Iris pigment epithelial cell (primary cell): Measurements from ENCODE around the gene OR2C1.

ENCODE experiments used
- DNase-seq: peaks from one replicate; pipeline ENCODE4 v3.0.0-alpha.2; 2011; ENCODE audit warnings: low read depth

OR2C1 gene

DNA sequence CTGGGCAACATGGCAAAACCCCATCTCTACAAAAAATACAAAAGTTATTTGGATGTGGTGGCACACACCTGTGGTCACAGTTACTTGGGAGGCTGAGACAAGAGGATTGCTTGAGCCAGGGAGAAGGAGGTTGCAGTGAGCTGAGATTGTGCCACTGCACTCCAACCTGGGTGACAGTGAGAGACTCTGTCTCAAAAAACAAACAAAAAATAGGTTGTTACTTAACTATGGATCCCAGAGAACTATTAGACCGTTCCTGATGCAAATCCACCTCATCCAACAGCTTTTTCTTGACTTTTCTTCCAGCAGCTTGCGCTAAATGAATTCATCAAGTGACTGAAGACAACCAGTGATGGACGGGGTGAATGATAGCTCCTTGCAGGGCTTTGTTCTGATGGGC, at the start of gene OR2C1:
TSS of gene OR2C1 (plus strand) at position 301 of the 400 bp plus-strand sequence. CDS start at position 353, 52 bp downstream.
- DNase-seq: no peak

DNA sequence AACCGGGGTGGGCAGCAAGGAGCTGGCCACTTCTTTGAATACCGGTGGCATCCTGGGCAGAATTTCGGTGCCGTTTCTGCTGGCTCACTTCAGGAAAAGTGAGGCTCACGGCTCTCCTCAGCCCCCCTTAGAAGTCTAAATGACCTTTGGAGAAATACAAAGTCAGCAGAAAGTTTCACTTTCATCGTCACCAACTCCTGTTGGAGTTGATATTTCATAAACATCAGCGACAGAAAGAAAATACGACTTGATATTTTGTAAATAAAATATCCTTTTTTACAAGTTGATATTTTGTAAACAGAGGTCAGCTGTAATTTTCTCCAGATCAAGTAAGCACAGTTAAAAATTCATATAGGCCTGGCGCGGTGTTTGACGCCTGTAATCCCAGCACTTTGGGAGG, 49.6 kb upstream of the OR2C1 start:
- no peak for DNase-seq

DNA sequence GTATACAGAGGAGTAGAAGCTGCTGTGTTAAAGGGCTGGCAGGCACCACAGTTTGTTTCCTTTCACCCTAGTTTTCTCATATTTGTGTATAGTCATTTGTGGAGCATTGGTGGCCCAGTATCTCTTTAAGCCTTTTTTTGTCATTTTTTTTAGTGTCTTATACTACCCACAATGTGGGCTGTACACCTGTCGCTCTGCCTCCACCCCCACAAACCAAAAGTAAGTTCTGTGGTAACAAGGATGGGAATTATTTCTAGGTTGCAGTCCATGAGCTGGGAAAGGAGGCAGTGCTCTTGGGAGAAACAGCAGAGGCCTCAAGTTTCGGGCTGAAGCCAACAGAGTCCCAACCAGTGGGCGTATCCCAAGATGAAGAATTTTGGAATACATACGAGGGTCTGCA, 44.2 kb upstream of the OR2C1 start:
- DNase-seq: no peak

DNA sequence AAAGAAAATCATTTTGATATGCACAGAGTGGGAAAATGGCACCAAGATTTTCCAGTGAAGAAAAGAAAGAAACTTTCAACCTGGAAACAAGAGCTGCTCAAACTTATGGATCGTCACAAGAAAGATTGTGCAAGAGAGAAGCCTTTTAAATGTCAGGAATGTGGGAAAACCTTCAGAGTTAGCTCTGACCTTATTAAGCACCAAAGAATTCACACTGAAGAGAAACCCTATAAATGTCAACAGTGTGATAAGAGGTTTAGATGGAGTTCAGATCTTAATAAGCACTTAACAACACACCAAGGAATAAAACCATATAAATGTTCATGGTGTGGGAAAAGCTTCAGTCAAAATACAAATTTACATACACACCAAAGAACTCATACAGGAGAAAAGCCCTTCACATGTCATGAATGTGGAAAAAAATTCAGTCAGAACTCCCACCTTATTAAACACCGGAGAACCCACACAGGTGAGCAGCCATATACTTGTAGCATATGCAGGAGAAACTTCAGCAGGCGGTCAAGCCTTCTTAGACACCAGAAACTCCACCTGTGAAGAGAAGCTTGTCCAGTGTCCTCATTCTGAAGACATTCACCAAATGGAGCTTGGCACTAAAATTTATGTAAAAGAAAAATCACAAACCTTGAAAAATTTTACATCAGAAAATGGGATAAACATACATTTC, 38.2 kb upstream of the OR2C1 start:
- DNase-seq: peak; percentile 8

DNA sequence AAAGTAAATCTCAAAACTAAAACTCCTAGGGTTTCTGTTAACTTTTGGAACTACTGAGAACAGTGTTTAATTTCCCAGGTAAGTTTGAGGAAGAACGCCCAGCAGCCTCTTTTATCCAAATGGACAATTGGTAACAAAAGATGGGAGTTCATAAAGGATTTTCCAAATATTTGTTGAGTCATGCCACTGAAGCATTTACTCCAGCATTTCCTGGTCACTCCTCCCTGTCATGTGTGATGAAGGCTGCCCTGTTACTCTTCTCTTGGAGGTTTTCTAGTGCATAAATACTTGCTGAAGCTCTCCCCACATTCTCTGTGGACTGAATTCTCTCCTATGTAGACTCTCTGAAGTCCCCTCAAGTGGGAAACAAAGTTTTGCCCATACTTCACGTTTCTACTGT, 33.9 kb upstream of the OR2C1 start:
- DNase-seq: no peak

DNA sequence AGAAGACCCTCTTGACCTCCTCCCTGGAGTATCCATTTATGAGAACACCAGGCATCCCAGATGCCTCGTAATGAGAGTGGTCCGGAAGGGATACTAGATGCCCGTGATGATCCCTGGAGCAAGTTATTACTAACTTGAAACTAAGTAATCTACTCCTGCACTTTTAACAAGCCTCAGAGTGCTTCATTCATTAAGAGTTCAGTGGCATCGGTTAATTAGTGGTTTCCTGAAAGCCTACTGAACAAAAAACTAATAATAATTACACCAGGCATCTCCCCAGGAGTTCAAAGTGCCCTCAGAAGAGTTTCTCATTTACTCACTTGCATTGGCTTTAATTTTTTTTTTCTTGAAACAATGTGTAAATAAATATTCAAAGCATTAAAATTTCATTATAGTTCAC, 28.2 kb upstream of the OR2C1 start:
- DNase-seq: no peak

DNA sequence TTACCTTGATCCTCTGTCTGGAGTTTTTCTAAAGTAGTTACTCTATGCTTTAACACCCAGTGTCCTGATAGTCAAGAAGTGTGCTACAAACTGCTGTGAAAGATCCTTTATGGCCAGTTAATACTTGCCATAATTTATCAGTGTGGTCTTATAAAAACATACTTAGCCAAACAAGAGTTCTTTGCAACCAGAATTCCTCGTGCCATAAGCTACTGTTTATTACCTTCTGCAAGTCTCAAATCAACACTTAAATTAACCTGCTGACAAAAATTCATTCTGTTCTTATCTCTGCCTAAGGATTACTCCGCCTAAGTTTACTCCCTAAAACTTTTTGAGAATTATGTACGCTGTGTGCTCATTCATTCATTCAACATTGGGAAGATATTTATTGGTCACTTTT, 27.6 kb upstream of the OR2C1 start:
- DNase-seq: no peak

DNA sequence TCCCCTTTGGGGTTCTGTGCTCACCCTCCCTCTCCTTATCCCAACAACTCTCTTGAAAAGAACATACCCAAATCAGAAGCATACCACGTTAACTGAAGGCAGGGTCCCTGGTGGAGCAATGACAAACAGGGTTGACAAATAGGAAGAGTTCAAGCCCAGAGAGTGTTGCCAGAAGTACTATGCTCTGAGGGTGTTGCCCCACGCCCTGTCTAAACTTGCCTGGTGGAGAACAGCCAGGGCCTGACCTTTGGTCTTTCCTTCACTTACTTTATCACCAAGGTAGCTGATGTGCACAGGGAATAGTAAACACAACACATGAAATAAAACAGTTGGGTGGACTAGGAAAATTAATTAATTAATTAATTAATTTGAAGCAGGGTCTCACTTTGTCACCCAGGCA, 27.0 kb upstream of the OR2C1 start:
- DNase-seq: no peak

DNA sequence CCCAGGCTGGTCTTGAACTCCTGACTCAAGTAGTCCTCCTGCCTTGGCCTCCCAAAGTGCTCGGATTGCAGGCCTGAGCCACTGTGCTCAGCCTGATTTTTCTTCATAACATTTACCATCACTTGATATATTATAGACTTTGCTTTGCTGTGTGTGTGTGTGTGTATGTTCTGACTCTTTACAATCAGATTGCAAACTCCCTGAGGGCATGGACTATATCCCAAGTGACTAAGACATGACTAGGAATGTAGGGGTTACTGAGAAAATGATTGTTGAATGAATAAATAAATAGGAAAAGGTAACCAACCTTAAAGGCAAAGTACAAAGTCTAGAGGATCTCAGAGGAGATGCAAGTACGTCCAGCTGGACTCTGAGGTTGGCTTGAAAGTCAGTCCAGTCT, 9.6 kb upstream of the OR2C1 start:
- no peak for DNase-seq

DNA sequence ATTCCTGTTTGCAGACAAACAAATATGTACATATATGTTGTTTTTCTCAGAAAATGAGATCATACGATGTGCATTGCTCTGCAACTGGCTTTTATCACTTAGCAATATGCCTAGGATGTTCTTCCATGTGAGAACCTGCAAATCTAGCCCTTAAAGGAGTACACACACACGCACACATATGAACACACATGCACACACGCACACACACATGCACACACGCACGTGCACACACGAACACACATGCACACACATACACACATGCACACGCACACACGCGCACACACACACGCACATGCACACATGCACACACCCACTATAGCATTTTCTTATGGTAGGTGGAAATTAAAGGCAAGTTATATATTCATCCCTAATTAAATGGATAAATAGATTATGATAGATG, 8.1 kb upstream of the OR2C1 start:
- no peak for DNase-seq

DNA sequence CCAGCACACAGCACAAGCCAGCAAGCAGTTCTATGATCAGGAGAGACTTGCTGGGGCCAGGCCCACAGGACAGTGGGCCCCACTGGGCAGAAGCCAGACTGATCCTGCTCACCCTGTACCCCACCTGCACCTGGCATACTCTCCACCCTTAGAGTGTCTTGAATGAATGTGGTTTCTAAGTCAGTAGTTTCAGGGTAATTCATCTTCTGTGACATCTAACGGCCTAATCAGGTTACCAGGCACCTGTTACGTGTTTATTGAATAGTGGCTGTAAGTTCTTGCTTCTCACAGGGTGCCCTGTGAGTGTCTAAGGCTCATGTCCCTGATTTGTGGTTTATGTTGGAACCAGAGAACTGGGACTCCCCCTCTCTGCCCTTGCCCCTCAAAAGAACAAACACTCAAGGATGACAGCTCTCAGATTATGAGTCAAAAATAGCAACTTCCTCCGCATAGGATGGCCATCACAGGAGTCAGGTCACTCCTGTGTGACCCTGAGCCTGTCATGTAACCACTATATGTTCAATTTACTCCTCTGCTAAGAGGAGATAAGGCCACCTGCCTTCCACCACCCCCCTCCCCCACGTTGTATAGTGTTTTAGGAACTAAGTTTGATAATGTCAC, 7.0 kb upstream of the OR2C1 start:
- no peak for DNase-seq

DNA sequence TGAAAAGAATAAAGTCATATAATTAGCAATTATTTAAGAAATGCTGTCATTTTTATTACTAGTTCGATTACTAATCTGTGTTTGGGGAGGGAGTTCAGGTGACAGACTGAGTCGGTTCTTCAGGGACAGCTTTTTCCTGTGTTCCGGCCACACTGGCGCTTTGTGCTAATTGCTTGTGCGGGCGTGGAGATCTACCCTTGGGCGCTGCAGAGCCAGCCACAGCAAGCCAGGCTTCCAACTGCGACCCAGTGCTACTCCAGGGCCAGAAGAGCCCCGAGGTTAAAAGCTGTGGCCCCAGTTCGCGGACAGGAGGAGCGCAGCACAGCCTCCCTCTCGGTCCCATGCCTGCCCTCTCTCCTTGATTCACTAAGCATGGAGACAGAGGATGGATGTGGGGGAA, 6.5 kb upstream of the OR2C1 start:
- no peak for DNase-seq

DNA sequence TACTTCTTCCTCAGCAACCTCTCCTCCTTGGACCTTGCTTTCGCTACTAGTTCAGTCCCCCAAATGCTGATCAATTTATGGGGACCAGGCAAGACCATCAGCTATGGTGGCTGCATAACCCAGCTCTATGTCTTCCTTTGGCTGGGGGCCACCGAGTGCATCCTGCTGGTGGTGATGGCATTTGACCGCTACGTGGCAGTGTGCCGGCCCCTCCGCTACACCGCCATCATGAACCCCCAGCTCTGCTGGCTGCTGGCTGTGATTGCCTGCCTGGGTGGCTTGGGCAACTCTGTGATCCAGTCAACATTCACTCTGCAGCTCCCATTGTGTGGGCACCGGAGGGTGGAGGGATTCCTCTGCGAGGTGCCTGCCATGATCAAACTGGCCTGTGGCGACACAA, 429 bp downstream of the OR2C1 start:
- DNase-seq: no peak

DNA sequence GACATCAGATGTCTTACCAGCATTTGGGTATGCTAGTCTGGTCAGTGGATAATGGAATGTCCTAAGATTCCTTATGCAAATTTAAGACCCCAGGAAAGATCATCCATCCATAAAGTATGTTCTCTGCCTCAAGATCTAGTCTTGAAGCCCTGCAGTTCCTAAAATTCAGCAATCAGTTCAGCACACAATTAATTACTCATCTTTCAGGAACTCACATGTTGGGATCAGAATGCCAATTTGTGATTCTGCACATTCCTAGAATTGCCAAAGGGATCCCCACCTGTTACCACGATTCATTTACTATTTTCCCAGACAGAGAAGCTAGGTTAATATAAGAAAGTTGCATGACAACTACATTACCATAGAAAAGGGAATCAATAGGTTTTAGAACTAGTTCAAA, 3.2 kb downstream of the OR2C1 start:
- peak; percentile 3 for DNase-seq

DNA sequence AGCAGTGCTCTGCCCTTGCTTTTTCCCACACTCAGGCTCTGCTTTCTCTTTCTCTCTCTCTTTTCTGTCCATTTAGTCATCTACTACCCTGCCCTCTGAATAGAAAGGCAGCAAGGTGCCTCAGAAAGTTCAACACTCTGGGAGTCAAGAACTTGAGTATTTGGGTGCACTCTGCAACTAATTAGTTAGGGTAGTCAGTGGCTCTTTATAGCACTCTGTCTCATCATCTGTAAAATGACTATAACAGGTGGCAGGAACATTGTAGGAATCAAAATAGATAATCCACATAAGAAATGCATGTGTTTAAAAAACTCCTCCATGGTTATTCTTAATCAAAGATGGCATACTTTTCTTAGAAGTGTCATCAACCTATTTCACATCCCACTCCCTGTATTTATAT, 7.2 kb downstream of the OR2C1 start:
- no peak for DNase-seq

DNA sequence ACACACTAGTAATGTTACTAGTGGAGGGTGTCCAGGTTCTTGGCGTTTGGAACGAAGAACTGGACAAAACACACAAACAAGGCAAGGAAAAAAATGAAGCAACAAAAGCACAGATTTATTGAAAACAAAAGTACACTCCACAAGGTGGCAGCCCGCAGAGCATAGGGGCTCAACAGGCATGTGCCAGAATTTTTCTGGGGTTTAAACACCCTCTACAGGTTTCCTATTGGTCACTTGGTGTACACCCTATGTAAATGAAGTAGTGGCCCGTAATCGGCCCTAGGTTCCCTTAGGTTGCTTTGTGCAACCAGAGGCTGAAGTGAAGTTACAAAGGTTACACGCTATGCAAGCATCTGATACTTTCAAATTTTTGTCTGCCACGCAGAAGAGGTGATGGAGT, 8.1 kb downstream of the OR2C1 start:
- DNase-seq: no peak

DNA sequence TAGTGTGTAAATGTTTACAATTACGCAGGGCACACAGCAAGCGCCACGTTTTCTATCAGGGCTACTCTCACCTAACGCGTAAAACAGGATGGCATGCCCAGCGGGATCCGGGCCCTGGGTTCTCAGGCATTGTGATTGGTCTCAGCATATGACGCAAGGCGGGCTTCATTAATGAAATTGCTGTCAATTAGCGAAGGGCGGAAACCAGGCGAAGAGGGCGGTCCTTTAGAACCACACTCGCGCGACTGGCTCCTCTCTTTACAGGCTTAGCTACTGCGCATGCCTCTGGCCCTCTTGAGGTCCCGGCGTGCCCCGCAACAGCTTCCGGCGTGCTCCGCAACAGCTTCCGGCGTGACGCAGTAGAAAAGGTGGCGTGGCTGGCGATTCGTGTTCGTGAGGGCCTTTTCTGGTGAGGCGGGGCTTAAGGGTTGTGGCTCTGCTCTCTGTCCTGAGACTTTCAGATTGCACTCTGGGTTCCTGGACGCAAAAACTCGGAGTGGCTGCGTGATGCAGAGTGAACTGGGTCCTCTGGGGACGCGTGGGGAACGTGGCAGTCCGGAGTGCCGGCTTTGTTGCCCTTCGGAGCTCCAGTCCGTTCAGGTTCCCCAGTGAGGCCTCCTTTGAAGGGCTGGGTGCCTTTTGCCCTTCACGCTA, 9.2 kb downstream of the OR2C1 start:
- peak; percentile 97 for DNase-seq

DNA sequence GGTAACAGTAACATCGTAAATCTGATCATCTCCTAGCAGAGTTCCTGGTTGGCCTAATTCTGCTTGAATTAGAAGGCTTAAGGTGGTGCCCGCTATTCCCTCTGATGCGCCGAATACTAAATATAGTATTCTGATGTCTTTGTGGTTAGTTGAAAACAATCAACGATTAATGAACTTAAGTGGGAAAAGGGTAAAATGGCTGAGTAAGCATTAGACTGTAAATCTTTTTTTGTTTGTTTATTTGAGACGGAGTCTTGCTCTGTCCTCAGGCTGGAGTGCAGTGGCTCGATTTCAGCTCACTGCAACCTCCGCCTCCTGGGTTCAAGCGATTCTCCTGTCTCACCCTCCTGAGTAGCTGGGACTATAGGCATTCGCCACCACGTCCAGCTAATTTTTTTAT, 13.4 kb downstream of the OR2C1 start:
- DNase-seq: no peak

DNA sequence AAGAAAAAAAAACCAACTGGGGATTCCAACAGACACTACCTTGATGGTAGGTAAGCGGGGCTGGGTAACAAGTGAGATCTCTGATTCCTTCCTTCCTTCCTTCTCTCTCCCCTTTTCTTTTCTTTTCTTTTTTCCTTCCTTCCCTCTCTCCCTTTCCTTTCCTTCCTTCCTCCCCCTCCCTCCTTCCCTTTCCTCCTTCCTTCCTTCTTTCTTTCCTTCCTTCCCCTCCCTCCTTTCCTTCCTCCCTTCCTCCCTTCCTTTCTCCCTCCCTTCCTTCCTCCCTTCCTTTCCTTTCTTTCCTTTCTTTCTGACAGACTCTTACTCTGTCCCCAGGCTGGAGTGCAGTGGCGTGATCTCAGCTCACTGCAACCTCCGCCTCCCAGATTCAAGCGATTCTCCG, 20.0 kb downstream of the OR2C1 start:
- DNase-seq: no peak

DNA sequence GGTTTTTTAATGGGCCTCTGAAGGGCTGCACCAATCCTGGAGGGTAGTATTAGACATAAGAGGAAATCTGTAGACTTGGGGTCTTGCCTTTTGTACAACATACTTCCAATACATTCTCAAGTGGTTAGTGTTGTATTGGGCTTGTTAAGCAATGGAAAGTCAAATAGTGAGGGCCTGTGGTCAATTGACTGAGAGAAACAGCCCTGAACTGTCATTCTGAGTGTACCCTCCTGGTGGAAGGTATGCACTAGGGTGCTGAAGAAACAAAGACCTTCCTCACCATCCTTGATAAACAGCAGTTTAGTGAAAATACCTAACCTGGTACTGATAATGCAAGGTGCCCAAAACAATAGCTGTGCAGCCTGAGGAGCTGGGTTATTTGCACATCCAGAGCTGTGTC, 22.2 kb downstream of the OR2C1 start:
- DNase-seq: no peak

DNA sequence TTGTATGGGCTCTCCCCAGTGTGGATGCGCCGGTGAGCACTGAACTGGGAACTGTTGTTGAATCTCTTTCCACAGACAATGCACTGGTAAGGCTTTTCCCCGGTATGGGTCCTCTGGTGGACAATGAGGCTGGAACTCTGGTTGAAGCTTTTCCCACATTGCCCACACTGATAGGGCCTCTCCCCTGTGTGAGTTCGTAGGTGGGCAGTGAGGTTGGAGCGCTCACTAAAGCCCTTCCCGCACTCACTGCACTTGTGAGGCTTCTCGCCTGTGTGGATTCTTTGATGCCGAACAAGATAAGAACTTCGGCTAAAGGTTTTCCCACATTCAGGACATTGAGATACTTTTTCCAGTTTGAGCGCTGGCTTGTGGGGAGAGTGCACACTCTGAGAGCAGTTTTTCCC, 27.4 kb downstream of the OR2C1 start:
- no peak for DNase-seq

DNA sequence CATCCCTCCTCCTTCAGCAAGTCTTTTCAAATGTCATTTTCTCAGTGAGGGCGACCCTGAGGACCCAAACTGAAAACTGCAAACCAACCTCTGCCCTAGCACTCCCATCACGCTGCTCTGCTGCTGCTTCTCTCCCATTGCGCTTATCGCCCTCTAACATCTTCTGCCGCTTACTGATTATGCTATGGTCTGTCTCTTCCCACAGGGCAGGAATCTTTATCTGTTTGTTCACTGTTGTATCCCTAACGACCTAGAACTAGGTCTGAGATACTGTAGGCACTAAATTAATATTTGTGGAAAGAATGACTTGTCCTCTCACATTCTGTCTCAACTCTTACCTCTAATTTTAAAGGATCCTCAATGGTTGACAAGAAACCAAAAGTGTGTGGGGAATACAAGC, 32.6 kb downstream of the OR2C1 start:
- DNase-seq: no peak

DNA sequence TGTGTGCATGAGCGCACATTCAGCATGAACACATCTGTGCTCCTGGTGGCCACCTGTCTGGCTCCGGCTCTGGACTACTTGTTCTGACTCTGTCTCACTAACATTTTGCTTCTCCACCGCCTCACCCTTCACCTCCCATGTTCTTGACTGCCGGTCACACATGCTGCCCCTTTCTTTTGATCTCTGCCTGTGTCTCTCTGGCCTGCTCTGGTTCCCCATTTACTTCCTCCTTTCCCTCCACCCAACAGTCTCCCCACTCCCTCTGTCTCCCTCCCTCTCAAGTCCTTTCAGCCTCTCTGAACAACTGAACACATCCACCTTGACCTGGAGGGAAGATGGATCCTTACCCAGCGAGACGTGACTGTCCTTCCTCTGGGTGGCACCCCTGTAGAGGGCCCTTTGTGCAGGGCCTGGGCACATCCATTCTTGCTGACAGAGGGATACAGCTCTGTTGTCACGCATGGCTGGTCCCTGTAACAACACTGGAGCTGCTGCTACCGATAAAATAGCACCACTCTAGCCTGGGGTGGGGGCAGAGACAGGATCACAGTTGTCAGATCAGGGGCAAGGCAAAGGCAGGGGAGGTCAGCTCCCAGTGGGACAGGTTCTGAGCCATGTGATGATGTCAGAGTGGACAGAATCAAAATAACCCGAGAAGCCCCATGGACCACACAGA, 34.1 kb downstream of the OR2C1 start:
- DNase-seq: no peak
